SK-N-SH (cell line): ENCODE measurements around the gene ATP2B2. TPM values are rescaled to one million over a fixed set of nuclear protein-coding genes. Genes with fewer than 3 reads are reported as not detected.

Experiments
- CTCF ChIA-PET: fragments of 300-600, 350-600 bp; formaldehyde crosslinking; extraction: SDS; loops from one replicate; lab custom pipeline; 2021; lab: Yijun Ruan, JAX
- POLR2A ChIA-PET: fragments of 350-600 bp; sonication (Branson Sonifier 250); formaldehyde crosslinking; extraction: SDS; loops from one replicate; lab custom pipeline; 2020; ENCODE audit warnings: antibody characterized with exemption, inconsistent platforms; lab: Yijun Ruan, JAX
- DNase-seq: peaks from one replicate; pipeline ENCODE4 v3.0.0; 2012
- H2AFZ ChIP-seq: fragments of 200-600 bp; sonication (generic); 2 replicates; pipeline ENCODE4 v1.8.1; 2016; ENCODE audit warnings: antibody characterized with exemption, mild to moderate bottlenecking, low read depth
- H3F3A ChIP-seq: fragments of 200-600 bp; sonication (generic); replicated peaks from 2 replicates; pipeline ENCODE3; 2016; ENCODE audit warnings: antibody characterized with exemption, mild to moderate bottlenecking; ENCODE audit not compliant: insufficient read depth
- H3K27ac ChIP-seq, 2 experiments: fragments of 200-500 bp in 1 of 2; fragments of 200-600 bp in 1 of 2; sonication (Bioruptor generic) in 1 of 2; sonication (generic), shearing (Covaris generic) in 1 of 2; 2 replicates each; pipeline versions ENCODE4 v1.5.1 to v1.6.1; 2014 to 2016; ENCODE audit warnings: low read depth in 2 of 2, inconsistent platforms in 1 of 2, low read length in 1 of 2, mild to moderate bottlenecking in 1 of 2, mixed read lengths in 1 of 2
- H3K27me3 ChIP-seq: fragments of 200-600 bp; sonication (generic), shearing (Covaris generic); 2 replicates; pipeline ENCODE4 v1.6.1; 2016; ENCODE audit warnings: mixed run types; ENCODE audit not compliant: insufficient read depth
- H3K36me3 ChIP-seq, 2 experiments: fragments of 200-500 bp in 1 of 2; fragments of 200-600 bp in 1 of 2; sonication (Bioruptor generic) in 1 of 2; sonication (generic) in 1 of 2; replicated peaks in 1 of 2; 2 replicates each; pipeline versions ENCODE3 to v1.5.1; 2014 to 2016; ENCODE audit warnings: low read length in 1 of 2, mild to moderate bottlenecking in 1 of 2; ENCODE audit not compliant: insufficient read depth in 2 of 2, control insufficient read depth in 1 of 2
- H3K4me1 ChIP-seq, 2 experiments: fragments of 200-500 bp in 1 of 2; fragments of 200-600 bp in 1 of 2; sonication (Bioruptor generic) in 1 of 2; sonication (generic), shearing (Covaris generic) in 1 of 2; 2 replicates each; pipeline versions ENCODE4 v1.5.1 to v1.6.1; 2014 to 2016; ENCODE audit warnings: low read depth in 1 of 2, low read length in 1 of 2, mixed run types in 1 of 2; ENCODE audit not compliant: insufficient read depth in 2 of 2, control insufficient read depth in 1 of 2
- H3K4me2 ChIP-seq: fragments of 200-600 bp; sonication (generic), shearing (Covaris generic); 2 replicates; pipeline ENCODE4 v1.6.1; 2017; ENCODE audit warnings: mixed run types
- H3K4me3 ChIP-seq, 2 experiments: fragments of 200-500 bp in 1 of 2; fragments of 200-600 bp in 1 of 2; sonication (Bioruptor generic) in 1 of 2; sonication (generic), shearing (Covaris generic) in 1 of 2; 2 replicates each; pipeline versions ENCODE4 v1.5.1 to v1.8.1; 2014 to 2016; ENCODE audit warnings: low read depth in 2 of 2, inconsistent platforms in 1 of 2, low read length in 1 of 2, mild to moderate bottlenecking in 1 of 2, mixed read lengths in 1 of 2, moderate library complexity in 1 of 2
- H3K79me2 ChIP-seq: fragments of 200-600 bp; sonication (generic); 2 replicates; pipeline ENCODE4 v1.8.1; 2017; ENCODE audit warnings: mild to moderate bottlenecking; ENCODE audit not compliant: insufficient read depth
- H3K9ac ChIP-seq: fragments of 200-600 bp; sonication (generic); 2 replicates; pipeline ENCODE4 v1.6.1; 2017; ENCODE audit warnings: mixed run types
- H3K9me2 ChIP-seq: fragments of 200-600 bp; sonication (generic); 2 replicates; pipeline ENCODE4 v1.6.1; 2017; ENCODE audit warnings: mixed run types
- H3K9me3 ChIP-seq: fragments of 200-600 bp; sonication (generic); 2 replicates; pipeline ENCODE4 v1.6.1; 2017; ENCODE audit warnings: mixed run types, mild to moderate bottlenecking, moderate library complexity
- H4K20me1 ChIP-seq: fragments of 200-600 bp; sonication (generic); 2 replicates; pipeline ENCODE4 v1.6.1; 2017; ENCODE audit warnings: mild to moderate bottlenecking, mixed run types; ENCODE audit not compliant: insufficient read depth
- ELF1 ChIP-seq: IDR thresholded peaks from 2 replicates; pipeline ENCODE4 v1.4.0; 2012
- EP300 ChIP-seq, 2 experiments: IDR thresholded peaks; 2 replicates each; pipeline versions ENCODE4 v1.4.0 to v1.6.1; 2012; ENCODE audit warnings: borderline replicate concordance in 1 of 2, low read depth in 1 of 2, low read length in 1 of 2
- FOSL2 ChIP-seq: IDR thresholded peaks from 2 replicates; pipeline ENCODE4 v1.4.0; 2012; ENCODE audit warnings: low read depth, mild to moderate bottlenecking, moderate library complexity, borderline replicate concordance
- FOXM1 ChIP-seq: IDR thresholded peaks from 2 replicates; pipeline ENCODE4 v1.4.0; 2012; ENCODE audit warnings: low read depth, mild to moderate bottlenecking
- GATA2 ChIP-seq: sonication (generic); formaldehyde crosslinking; IDR thresholded peaks from 2 replicates; pipeline ENCODE4 v1.5.0; 2020; ENCODE audit warnings: mild to moderate bottlenecking, missing genetic modification reagents
- JUND ChIP-seq: IDR thresholded peaks from 2 replicates; pipeline ENCODE4 v1.4.0; 2012
- MXI1 ChIP-seq: IDR thresholded peaks from 2 replicates; pipeline ENCODE4 v1.6.1; 2012; ENCODE audit warnings: mild to moderate bottlenecking, low read depth, low read length, improper control_type of control experiment
- NFIC ChIP-seq: IDR thresholded peaks from 2 replicates; pipeline ENCODE4 v1.4.0; 2012; ENCODE audit warnings: borderline replicate concordance
- RAD21 ChIP-seq: IDR thresholded peaks from 2 replicates; pipeline ENCODE4 v1.6.1; 2012; ENCODE audit warnings: mild to moderate bottlenecking, low read length
- RCOR1 ChIP-seq: fragments of 150-350 bp; IDR thresholded peaks from 2 replicates; pipeline ENCODE4 v1.6.1; 2017; ENCODE audit warnings: antibody characterized with exemption, low read length
- REST ChIP-seq: IDR thresholded peaks from 2 replicates; pipeline ENCODE4 v1.6.1; 2012; ENCODE audit warnings: mild to moderate bottlenecking, low read depth, low read length, moderate library complexity
- SMC3 ChIP-seq: IDR thresholded peaks from 2 replicates; pipeline ENCODE4 v1.6.1; 2012; ENCODE audit warnings: low read depth, low read length, improper control_type of control experiment
- TAF1 ChIP-seq: IDR thresholded peaks from 2 replicates; pipeline ENCODE4 v1.6.1; 2012; ENCODE audit warnings: low read depth, mild to moderate bottlenecking, low read length, moderate library complexity, borderline replicate concordance
- ZBTB33 ChIP-seq: IDR thresholded peaks from 2 replicates; pipeline ENCODE4 v1.4.0; 2012; ENCODE audit warnings: low read depth, borderline replicate concordance
- WGBS: methylation state at CpG from one replicate; pipeline ENCODE4 v1.1.6; 2017; ENCODE audit warnings: low lambda C conversion rate; 5-methylcytosine and 5-hydroxymethylcytosine counted together
- polyA plus RNA-seq, 3 experiments: library from polyadenylated mRNA; depleted of rRNA; stranded (reverse); fragments of >200 nt; gene quantifications; 2 replicates each; pipeline ENCODE4 v1.2.3, GENCODE V29; 2012

ATP2B2 gene
- polyA plus RNA-seq, 1 of the 3 experiments (the other 2 are of a cell fraction) = 0.15 TPM

- Histone ChIP-seq H3K9me2 (no peaks in the 10 kb centered on the region), H3K79me2 (no peaks in the 10 kb centered on the region), H3K4me3 (no peak overlapping the region), H3K4me2 (no peak overlapping the region), H3K27ac (no peak overlapping the region), H4K20me1 (no peaks in the 10 kb centered on the region), H3K4me1 (no peaks in the 10 kb centered on the region), H2AFZ (no peak overlapping the region), H3K36me3 (no peaks in the 10 kb centered on the region), H3K9me3 (no peaks in the 10 kb centered on the region), H3K27me3 (peaks cover 10% of the 10 kb centered on the region; the same call in 1 of the 2 replicates), H3K9ac (no peak overlapping the region), H3F3A (no peaks in the 10 kb centered on the region)
- TF ChIP-seq RCOR1 (no peak), GATA2 (CRISPR knock-in tag) (no peak), SMC3 (no peak), NFIC (no peak), EP300 (IDR thresholded peaks at IDR 0.05; ENCODE audit: borderline replicate concordance in 1 of 2, low read depth in 1 of 2, low read length in 1 of 2) (no peak), MXI1 (no peak), ELF1 (no peak), JUND (no peak), TAF1 (no peak), RAD21 (no peak), FOXM1 (no peak), ZBTB33 (no peak), FOSL2 (no peak), REST (no peak)
- DNase-seq = no peak
- POLR2A ChIA-PET = no interaction called here
- 35% methylated on average over 7 of the region's 7 CpGs for WGBS
- CTCF ChIA-PET = interaction anchor here (0.8 to 0.9 kb wide), 2 partner anchors 10 to 169 kb away, joined by 3 read pairs; no protein-coding TSS in a partner anchor
These were observed 6.6 kb upstream of the ATP2B2 start for GRCh38 chr3:10511809-10512494.
